ENCODE results near the gene C1QTNF8.
A peak's percentile ranks its signal among the peaks of the same experiment; 100 is the strongest.

The C1QTNF8 gene

DNA sequence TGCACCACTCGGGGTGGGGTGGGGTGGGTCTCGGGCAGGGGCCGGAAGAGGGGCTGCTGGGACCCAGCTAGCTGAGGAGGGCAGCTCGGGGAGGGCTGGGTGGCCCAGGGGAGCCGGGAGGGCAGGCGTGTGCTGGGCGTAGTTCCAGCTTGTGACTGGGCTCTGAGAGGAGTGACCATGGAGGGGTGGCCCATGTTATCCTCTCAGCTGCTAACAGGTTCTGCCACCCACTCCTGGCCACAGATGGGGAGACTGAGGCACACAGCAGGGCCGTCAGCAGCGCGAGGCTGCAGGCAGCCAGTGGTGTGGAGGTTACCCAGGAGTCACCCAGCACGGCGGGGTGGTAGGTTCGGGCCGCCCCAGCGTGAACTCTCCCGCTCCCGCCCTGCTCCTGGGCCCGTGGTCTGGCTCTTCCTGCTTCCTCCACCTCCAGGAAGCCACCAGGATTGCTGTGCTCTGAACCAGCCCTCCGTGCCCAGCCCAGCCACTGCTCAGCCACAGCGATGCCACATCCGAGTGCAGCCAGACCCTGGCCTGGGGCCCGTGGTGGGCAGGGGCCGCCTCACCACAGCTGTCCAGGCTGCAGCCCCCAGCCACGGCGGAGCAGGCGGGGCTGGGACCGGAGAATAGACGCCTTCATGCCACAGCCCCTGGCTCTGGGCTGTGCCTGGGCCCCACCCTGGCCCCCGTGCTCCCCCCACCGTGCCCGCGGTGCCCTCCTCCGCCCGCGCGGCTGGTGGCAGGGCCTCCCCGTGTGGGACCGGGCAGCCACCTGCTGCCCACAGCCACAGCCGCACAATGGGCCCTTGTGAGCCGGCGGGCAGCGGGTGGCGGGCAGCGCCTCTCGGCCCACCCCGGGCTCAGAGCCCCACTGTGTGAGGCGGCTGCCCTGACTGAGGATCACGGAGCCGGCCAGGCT lies 49.8 kb downstream of the C1QTNF8 start:
- no peak for DNase-seq (ENCODE audit: low read depth, low spot score)

DNA sequence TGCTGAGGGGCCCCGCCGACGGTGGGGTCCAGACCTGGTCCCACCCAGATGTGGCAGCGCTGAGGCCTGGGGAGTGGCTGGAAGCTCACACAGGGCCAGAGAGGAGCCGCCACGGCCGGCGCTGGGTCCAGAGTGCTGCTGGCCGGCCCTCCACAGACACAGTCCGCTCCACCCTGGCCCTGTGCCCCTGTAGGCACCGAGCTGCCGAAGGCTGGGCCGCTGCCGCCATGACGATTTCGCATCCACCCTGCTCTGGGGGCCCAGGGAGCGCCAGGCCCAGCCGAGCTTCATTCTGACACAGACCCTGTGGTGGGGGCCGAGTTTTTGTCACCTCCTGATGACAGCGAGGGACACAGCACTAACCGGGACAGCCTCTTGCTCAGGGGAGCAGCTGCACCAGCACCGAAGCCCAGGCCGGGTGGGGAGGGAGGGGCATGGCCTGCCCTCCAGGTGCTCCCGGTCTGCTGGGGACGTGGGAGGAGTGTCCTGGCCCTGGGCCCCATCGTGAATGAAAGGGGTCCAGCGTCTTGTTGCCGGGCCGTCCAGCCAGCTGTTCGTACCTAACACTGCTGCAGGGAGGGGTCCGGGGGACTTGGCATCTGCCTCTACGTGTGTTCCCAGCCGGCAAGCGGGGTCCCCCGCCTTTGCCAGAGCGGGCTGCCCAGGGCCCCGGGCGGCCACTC lies 50.6 kb downstream of the C1QTNF8 start:
- no peak for DNase-seq (ENCODE audit: low read depth, low spot score)

GRCh38 chr16:1044460-1045309 lies 51.4 kb downstream of the C1QTNF8 start:
- DNase-seq (ENCODE audit: low read depth, low spot score) = no peak

GRCh38 chr16:1043881-1044451 lies 52.1 kb downstream of the C1QTNF8 start:
- DNase-seq (ENCODE audit: low read depth, low spot score) = no peak

DNA sequence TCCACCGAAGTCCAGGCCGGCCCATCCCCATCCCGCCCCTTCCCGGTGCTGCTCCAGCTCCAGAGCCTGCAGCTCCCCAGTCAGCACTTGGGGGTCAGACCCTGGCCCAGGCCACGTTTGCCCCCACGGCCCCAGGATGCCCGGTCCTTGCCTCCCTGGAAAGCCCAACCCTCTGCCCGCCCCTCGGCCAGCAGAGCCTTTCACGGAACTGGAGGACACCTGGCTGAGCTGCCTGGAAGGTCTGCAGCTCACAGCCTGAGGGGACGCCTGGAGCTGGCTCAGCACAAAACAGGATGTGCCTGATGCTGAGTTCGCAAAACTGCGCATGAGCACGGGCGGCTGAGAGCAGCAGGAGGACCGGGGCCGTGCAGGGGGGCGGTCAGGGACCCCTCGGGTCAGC lies 53.2 kb downstream of the C1QTNF8 start:
- peak; percentile 77 for DNase-seq (ENCODE audit: low read depth, low spot score)

- DNase-seq (ENCODE audit: low read depth, low spot score) = no peak
These were observed 53.8 kb downstream of the C1QTNF8 start for GRCh38 chr16:1042049-1042744.

GRCh38 chr16:1040346-1040745 lies 55.7 kb downstream of the C1QTNF8 start:
- DNase-seq (ENCODE audit: low read depth, low spot score) = no peak

- DNase-seq (ENCODE audit: low read depth, low spot score) = no peak
These were observed 56.3 kb downstream of the C1QTNF8 start for GRCh38 chr16:1039762-1040161.

DNA sequence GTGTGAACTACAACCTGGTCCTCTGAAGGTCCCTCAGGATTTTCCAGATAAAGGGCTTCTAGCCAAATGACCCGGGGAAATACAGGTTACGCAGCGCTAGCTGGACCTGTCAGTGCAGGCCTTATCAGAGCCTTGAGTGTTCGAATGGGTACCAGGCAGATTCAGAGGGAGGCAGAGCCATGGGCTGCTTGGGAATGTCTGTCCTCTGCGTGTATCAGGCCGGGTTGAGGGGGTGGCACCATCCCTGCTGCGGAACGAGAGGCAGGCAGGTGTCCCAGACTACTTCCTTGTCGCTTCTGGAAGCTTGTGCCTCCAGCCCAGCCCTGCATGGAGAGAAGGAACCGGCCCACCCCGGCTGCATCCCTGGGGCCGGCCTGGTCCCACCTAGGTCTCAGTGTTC lies 57.1 kb downstream of the C1QTNF8 start:
- no peak for DNase-seq (ENCODE audit: low read depth, low spot score)
